ENCODE measurements around the gene CHSY3.

DNA sequence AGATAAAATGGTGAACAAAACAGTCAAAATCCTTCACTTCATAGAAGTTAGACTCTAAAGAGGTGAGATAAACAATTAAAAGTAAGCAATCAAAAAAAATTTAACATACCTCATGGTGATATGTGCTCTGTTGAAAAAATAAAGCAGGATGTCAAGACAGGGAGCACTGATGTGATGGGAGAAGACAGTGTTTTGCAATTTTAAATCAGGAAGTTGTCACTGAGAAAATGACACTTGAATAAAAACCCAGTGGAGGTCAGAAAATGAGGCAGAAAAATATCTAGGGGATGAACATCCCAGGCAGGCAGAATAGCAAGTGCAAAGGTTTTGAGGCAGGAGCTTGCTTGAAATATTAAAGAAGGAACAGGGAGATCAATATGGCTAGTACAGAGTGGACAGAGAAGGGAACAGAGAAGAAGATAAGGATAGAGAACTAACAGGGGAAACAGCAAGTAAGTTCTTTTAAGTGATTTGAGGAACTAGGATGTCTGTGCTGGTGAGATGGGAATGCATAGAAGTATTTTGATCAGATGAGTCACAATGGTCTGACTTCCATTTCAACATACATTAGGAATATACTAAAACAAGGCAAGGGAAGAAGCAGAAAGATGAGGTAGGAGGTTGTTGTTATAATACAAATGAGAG, 130.4 kb downstream of the CHSY3 start:
- TF ChIP-seq CTCF (conservative IDR thresholded peaks at IDR 0.05; ENCODE audit: low read depth in 2 of 2) (no peak), EZH2 (IDR thresholded peaks at IDR 0.05; ENCODE audit: low read depth, unreplicated experiment) (no peak), STAT1 (IDR thresholded peaks at IDR 0.05; ENCODE audit: unreplicated experiment) (no peak), POLR2AphosphoS5 (IDR thresholded peaks at IDR 0.05; ENCODE audit: low read depth) (no peak), JUNB (IDR thresholded peaks at IDR 0.05; ENCODE audit: unreplicated experiment) (no peak), NANOG (IDR thresholded peaks at IDR 0.05; ENCODE audit: borderline replicate concordance) (no peak), CREB1 (CRISPR knock-in tag; IDR thresholded peaks at IDR 0.05; ENCODE audit: low read depth) (no peak), EZH2phosphoT487 (IDR thresholded peaks at IDR 0.05; ENCODE audit: unreplicated experiment) (no peak), ZNF331 (CRISPR knock-in tag; IDR thresholded peaks at IDR 0.05; ENCODE audit: low read depth) (no peak)
- TF ChIP-seq, protein P1, sequence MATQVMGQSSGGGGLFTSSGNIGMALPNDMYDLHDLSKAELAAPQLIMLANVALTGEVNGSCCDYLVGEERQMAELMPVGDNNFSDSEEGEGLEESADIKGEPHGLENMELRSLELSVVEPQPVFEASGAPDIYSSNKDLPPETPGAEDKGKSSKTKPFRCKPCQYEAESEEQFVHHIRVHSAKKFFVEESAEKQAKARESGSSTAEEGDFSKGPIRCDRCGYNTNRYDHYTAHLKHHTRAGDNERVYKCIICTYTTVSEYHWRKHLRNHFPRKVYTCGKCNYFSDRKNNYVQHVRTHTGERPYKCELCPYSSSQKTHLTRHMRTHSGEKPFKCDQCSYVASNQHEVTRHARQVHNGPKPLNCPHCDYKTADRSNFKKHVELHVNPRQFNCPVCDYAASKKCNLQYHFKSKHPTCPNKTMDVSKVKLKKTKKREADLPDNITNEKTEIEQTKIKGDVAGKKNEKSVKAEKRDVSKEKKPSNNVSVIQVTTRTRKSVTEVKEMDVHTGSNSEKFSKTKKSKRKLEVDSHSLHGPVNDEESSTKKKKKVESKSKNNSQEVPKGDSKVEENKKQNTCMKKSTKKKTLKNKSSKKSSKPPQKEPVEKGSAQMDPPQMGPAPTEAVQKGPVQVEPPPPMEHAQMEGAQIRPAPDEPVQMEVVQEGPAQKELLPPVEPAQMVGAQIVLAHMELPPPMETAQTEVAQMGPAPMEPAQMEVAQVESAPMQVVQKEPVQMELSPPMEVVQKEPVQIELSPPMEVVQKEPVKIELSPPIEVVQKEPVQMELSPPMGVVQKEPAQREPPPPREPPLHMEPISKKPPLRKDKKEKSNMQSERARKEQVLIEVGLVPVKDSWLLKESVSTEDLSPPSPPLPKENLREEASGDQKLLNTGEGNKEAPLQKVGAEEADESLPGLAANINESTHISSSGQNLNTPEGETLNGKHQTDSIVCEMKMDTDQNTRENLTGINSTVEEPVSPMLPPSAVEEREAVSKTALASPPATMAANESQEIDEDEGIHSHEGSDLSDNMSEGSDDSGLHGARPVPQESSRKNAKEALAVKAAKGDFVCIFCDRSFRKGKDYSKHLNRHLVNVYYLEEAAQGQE (IDR thresholded peaks at IDR 0.05; ENCODE audit: unreplicated experiment), result no peak
- TF ChIP-seq, protein P2, sequence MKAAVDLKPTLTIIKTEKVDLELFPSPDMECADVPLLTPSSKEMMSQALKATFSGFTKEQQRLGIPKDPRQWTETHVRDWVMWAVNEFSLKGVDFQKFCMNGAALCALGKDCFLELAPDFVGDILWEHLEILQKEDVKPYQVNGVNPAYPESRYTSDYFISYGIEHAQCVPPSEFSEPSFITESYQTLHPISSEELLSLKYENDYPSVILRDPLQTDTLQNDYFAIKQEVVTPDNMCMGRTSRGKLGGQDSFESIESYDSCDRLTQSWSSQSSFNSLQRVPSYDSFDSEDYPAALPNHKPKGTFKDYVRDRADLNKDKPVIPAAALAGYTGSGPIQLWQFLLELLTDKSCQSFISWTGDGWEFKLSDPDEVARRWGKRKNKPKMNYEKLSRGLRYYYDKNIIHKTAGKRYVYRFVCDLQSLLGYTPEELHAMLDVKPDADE (IDR thresholded peaks at IDR 0.05), result no peak

Data from GM23338 (cell line).